ENCODE results near the gene MID1.

MID1 gene

DNA sequence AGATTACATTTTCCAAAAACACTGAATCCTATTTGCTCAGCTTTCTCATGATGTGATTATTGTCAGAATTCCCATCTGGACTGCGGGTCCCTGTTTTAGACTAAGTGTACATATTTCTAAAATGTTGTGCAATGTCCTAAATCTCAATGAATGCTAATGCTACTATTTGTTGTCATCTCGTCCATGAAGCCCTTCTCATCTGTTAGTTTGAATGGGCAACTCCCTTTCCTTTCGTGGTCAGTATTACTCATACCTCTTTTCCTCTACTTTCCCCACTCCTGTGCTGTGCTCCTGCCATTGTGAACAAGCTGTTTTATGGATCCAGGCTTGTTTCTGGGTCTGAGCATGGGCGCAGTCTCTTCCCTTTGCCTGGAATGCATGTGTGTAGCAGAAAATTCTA is 91.0 kb downstream of the MID1 start:
- no peak for DNase-seq (ENCODE audit: low read depth)

- DNase-seq (ENCODE audit: low read depth): no peak
Measured at GRCh38 chrX:10526451-10526850, 93.9 kb downstream of the MID1 start.

GRCh38 chrX:10525381-10526120 is 94.8 kb downstream of the MID1 start:
- DNase-seq (ENCODE audit: low read depth): no peak

GRCh38 chrX:10524578-10524977 is 95.8 kb downstream of the MID1 start:
- DNase-seq (ENCODE audit: low read depth): no peak

DNA sequence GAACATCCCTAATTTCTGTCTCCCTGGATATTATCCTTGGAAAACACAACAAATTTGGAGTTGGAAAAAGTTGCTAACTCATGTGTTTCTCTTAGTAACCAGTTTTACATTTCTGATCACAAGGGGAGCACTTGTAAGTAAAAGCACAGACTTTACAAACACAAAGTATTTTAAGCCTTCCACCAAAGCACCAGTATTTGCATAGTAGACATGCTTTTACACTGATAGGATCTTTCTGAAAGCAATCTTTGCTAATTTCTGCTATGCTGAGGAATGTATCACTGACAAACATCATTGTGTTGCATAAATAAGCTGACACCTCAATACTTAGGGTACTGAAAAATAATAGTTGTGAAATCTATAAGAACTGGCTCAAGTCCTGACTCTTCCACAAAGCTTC is 100.6 kb downstream of the MID1 start:
- DNase-seq (ENCODE audit: low read depth): no peak

DNA sequence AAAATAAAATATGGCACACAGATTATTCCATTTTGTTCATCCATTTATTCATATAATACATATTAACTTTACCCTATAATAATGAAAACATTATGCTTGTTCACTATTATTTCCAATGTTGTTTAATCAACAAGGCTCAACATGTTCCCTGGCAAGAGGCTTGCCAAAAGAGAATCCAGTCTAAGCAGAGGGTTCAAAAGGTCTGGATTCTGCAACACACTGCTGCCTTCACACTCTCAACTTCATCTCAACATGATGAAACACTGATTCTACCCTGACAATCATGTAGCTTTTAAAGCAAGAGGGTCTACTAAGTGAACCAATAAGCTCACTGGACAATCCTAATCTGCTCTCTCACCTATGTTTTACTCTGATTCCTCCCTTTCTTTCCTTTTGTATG is 101.1 kb downstream of the MID1 start:
- DNase-seq (ENCODE audit: low read depth): no peak

DNA sequence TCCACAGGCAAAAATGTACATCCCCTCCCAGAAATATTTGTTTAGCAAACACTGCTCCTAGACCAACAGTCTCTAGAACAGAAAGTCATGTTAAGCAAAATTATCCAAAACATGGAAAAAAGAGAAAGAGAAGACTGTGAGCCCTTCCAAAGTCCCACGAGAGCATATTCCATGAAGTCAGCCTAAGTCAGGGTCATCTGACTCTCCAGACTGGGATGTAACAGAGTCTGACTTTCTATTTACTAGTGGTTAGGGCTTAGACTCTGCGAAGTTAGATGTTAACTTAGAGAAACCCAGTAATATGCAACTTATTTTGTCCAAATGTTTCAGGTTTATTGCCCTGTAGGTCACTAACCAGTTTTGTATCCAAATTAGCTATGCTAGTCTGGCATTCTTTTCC is 102.3 kb downstream of the MID1 start:
- DNase-seq (ENCODE audit: low read depth): no peak

DNA sequence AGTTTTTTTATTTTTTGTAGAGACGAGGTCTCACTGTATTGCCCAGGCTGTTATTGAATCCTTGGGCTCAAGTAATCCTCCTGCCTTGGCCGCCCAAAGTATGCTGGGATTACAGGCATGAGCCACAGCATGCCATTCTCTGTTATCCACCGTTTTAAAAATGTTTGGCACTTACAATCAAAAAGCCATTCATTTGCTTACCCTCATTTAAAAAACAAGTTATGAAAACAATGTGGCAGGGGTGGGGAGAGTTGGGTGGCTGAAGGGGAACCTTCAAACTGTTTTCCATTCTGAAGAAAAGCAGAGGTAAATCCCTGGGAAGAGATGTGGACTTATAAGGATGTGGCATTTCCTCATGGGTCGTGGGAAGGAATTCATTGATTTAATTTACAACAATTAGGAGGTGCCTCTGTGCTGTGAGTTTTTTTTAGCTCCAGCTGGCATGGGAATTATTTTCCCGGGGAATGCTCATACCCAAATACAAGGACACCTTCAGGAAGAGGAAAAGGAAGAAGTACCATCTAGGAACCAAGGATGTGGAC is 103.5 kb downstream of the MID1 start:
- DNase-seq (ENCODE audit: low read depth): no peak

GRCh38 chrX:10514891-10515290 is 105.5 kb downstream of the MID1 start:
- DNase-seq (ENCODE audit: low read depth): no peak

- no peak for DNase-seq (ENCODE audit: low read depth)
Measured at GRCh38 chrX:10513974-10514373, 106.4 kb downstream of the MID1 start.

- no peak for DNase-seq (ENCODE audit: low read depth)
Measured at GRCh38 chrX:10512741-10513140, 107.6 kb downstream of the MID1 start.

- no peak for DNase-seq (ENCODE audit: low read depth)
Measured at GRCh38 chrX:10512258-10512657, 108.1 kb downstream of the MID1 start.

- no peak for DNase-seq (ENCODE audit: low read depth)
Measured at GRCh38 chrX:10509397-10509796, 111.0 kb downstream of the MID1 start.

- no peak for DNase-seq (ENCODE audit: low read depth)
Measured at GRCh38 chrX:10508891-10509290, 111.5 kb downstream of the MID1 start.

- no peak for DNase-seq (ENCODE audit: low read depth)
Measured at GRCh38 chrX:10507876-10508275, 112.5 kb downstream of the MID1 start.

GRCh38 chrX:10507181-10507580 is 113.2 kb downstream of the MID1 start:
- DNase-seq (ENCODE audit: low read depth): no peak

DNA sequence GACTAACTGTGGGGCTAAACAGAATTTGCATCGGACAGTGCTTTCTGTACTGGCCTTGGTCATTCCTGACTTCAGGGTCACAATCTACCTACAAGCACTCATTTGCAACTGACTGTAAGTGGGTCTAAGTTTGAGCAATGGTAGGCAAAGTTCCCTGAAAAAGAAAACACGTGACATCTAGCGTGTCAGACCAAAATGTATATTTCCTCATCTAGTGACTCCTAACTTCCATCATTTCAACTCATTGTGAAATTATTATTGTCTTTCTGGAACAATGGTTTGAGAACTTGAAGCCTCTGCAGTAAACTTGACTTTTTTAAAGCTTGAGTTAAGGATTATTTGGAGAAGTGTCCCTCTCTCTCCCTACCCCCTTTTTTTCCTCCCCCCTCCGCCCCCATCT is 113.6 kb downstream of the MID1 start:
- DNase-seq (ENCODE audit: low read depth): no peak

GRCh38 chrX:10505726-10506125 is 114.7 kb downstream of the MID1 start:
- DNase-seq (ENCODE audit: low read depth): no peak

- no peak for DNase-seq (ENCODE audit: low read depth)
Measured at GRCh38 chrX:10502961-10503360, 117.4 kb downstream of the MID1 start.

DNA sequence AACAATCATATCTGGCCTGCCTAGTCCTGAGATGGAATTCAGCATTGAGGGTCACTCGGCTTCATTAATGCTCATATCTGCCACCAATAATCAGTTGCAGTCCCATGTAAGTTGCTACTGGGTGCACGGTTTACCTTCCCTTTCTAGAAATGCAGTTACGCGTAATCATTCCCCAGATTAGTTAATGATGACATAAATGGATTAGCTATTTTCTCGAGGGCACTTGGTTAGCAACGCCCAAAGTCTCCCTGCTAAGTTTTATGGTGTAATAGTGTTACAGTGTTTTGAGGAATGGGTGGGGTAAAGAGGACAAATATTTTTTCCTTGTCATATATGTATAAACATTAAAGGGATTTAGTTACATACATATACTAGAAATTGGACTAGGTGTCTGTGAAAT is 118.8 kb downstream of the MID1 start:
- DNase-seq (ENCODE audit: low read depth): no peak

DNA sequence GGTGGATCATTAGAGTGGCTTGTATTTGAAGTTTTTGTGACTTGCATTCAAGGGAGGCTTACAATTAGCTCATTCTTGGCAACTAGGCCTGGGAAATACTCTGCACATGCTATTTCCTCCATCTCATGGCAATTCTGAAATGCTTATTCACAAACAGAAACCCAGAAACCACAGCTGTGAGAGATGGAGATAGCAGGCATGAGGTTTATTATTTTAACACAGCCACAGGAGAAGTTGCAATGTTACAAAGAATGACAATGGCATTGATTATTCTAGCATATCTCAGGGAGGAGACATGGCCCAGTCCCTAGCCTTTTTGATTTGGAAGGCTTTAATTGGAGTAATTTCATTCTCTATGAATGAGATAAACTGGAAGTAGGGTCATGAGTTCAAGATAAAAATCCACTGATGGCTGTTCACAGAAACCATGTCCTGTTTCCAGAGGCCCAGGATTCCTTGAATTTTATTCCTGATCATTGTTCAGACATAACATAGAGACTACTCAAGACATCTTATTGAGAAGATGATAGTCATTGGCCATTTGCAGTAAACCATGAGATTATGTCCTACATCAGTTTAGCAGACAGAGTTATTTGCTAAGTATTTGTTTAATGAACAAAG is 123.9 kb downstream of the MID1 start:
- no peak for DNase-seq (ENCODE audit: low read depth)

GRCh38 chrX:10495677-10496076 is 124.7 kb downstream of the MID1 start:
- DNase-seq (ENCODE audit: low read depth): no peak

GRCh38 chrX:10492250-10492649 is 128.1 kb downstream of the MID1 start:
- DNase-seq (ENCODE audit: low read depth): no peak

- DNase-seq (ENCODE audit: low read depth): no peak
Measured at GRCh38 chrX:10486373-10486772, 134.0 kb downstream of the MID1 start.
